ENCODE measurements around the gene NTSR2. TPM values are rescaled to one million over a fixed set of nuclear protein-coding genes. Genes with fewer than 3 reads are reported as not detected.

NTSR2 gene
- total and polyA plus RNA-seq, 2 of the 8 experiments (the other 6 are each of a cell fraction or from before 2014, with no cell fraction given): 0.05 TPM; not detected in 1

- Histone ChIP-seq H3K27ac (ENCODE audit: low read depth, low read length) (no peak overlapping the region), H3K4me2 (ENCODE audit: insufficient read depth in 1 of 2, low read depth in 2 of 2, low read length in 2 of 2) (no peak overlapping the region), H3K36me3 (ENCODE audit: control insufficient read depth in 2 of 4, insufficient read depth in 4 of 4, low read length in 3 of 4) (no peaks in the 10 kb centered on the region), H3K79me2 (ENCODE audit: control insufficient read depth in 1 of 2, insufficient read depth in 2 of 2, low read length in 2 of 2) (no peaks in the 10 kb centered on the region), H3K4me3 (ENCODE audit: extremely low read depth in 1 of 4, insufficient read depth in 2 of 4, low read depth in 3 of 4, low read length in 4 of 4) (no peak overlapping the region), H3K79me1 (ENCODE audit: low read depth, low read length) (no peaks in the 10 kb centered on the region), H3K9me3 (ENCODE audit: insufficient read depth in 2 of 2, low read depth in 1 of 2, low read length in 1 of 2) (no peaks in the 10 kb centered on the region), H2BK20ac (ENCODE audit: low read length) (no peak overlapping the region), H4K20me1 (replicated peaks in 1 of 2; ENCODE audit: control insufficient read depth in 1 of 2, insufficient read depth in 2 of 2, low read length in 2 of 2) (no peaks in the 10 kb centered on the region), H4K5ac (ENCODE audit: insufficient read length, low read depth, low read length) (no peak overlapping the region), H3K56ac (replicated peaks; ENCODE audit: insufficient read length, low read depth, low read length) (no peak overlapping the region), H3K23me2 (ENCODE audit: low read depth, low read length) (no peaks in the 10 kb centered on the region; the same call in 1 of the 2 replicates), H2BK12ac (ENCODE audit: low read depth, low read length) (no peak overlapping the region), H3K4me1 (replicated peaks in 1 of 4; ENCODE audit: control insufficient read depth in 3 of 4, insufficient read depth in 4 of 4, low read length in 3 of 4) (peaks cover 3 to 17% (median 11%) of the 10 kb centered on the region in 4 experiments; a peak in 6 of 7 replicates), H4K91ac (replicated peaks; ENCODE audit: insufficient read length, low read length) (no peak overlapping the region), H2BK15ac (ENCODE audit: low read length) (no peak overlapping the region), H4K8ac (ENCODE audit: extremely low read depth, insufficient read depth, low read length) (no peak overlapping the region), H2BK120ac (replicated peaks; ENCODE audit: low read depth, low read length) (no peak overlapping the region), H3K23ac (ENCODE audit: insufficient read length) (no peak overlapping the region), H3K4ac (replicated peaks; ENCODE audit: insufficient read length, low read depth, low read length) (no peak overlapping the region), H3K27me3 (replicated peaks in 1 of 4; ENCODE audit: control insufficient read depth in 3 of 4, extremely low read depth in 1 of 4, insufficient read depth in 3 of 4, low read length in 3 of 4) (peaks cover 0 to 8% (median 7%) of the 10 kb centered on the region in 4 experiments; a peak in 6 of 7 replicates), H3K14ac (ENCODE audit: insufficient read length) (no peak overlapping the region), H2BK5ac (ENCODE audit: low read depth, low read length) (no peak overlapping the region), H2AFZ (ENCODE audit: low read length) (0 out of 2 replicates have a peak overlapping the region, but pooled peaks have one; percentile 22), H3K9ac (replicated peaks in 1 of 4; ENCODE audit: extremely low read depth in 1 of 4, low read depth in 3 of 4, low read length in 3 of 4) (no peak overlapping the region), H2AK5ac (ENCODE audit: low read depth, low read length) (no peak overlapping the region), H3K18ac (ENCODE audit: extremely low read depth, low read length) (no peak overlapping the region)
- FAIRE-seq (no peak), DNase-seq (ENCODE audit: low read depth in 1 of 2, low spot score in 2 of 2) (no peak)
- 82% methylated on average over 10 of the region's 10 CpGs; no CpG with 5 or more reads in 1 of the 2 experiments for WGBS, 2 experiments (ENCODE audit: extremely low coverage in 1 of 2, insufficient coverage in 1 of 2, insufficient read length in 1 of 2, insufficient replicate concordance in 2 of 2, low coverage in 1 of 2, low lambda C conversion rate in 2 of 2, missing lambda C conversion rate in 1 of 2)
- ChIA-PET POLR2A (ENCODE audit: partially characterized antibody) (no interaction called here), CTCF (ENCODE audit: partially characterized antibody) (interaction anchor here (0.9 to 1.9 kb wide), 3 partner anchors 8 to 90 kb away, joined by 3 to 6 read pairs (median 4); no protein-coding TSS in a partner anchor)
Observed at GRCh38 chr2:11674983-11675382, 5.0 kb upstream of the NTSR2 start.
